CD14-positive monocyte (primary cell): ENCODE results near the gene RBFOX1. TPM values are rescaled to one million over a fixed set of nuclear protein-coding genes. Genes with fewer than 3 reads are reported as not detected.

Source experiments
- DNase-seq, 3 donors: peaks; one replicate each; pipeline ENCODE4 v3.0.0-alpha.2; 2011 to 2022
- H2AFZ ChIP-seq: 2 replicates; pipeline ENCODE4 v1.6.0; 2012; ENCODE audit warnings: mild to moderate bottlenecking, low read depth, low read length, inconsistent platforms; ENCODE audit not compliant: insufficient read depth, poor library complexity, severe bottlenecking
- H3K27ac ChIP-seq, 2 donors: 1 replicate in 1 of 2; 2 replicates in 1 of 2; pipeline ENCODE4 v1.5.1; 2012 to 2013; ENCODE audit warnings: low read length in 2 of 2, control low read depth in 1 of 2, inconsistent platforms in 1 of 2, low read depth in 1 of 2, mild to moderate bottlenecking in 1 of 2
- H3K27me3 ChIP-seq, 2 donors: one replicate each; pipeline versions ENCODE4 v1.6.0 to v1.6.1; 2011 to 2013; ENCODE audit warnings: low read length in 2 of 2; ENCODE audit not compliant: control insufficient read depth in 2 of 2, insufficient read depth in 2 of 2
- H3K36me3 ChIP-seq, 2 donors: replicated peaks in 1 of 2; 1 replicate in 1 of 2; 2 replicates in 1 of 2; pipeline versions ENCODE4 v1.5.1 to v1.6.1; 2012 to 2013; ENCODE audit warnings: low read length in 2 of 2, control low read depth in 1 of 2, inconsistent platforms in 1 of 2, mild to moderate bottlenecking in 1 of 2; ENCODE audit not compliant: insufficient read depth in 2 of 2, control insufficient read depth in 1 of 2
- H3K4me1 ChIP-seq, 2 donors: 1 replicate in 1 of 2; 2 replicates in 1 of 2; pipeline versions ENCODE4 v1.5.1 to v1.6.1; 2012 to 2013; ENCODE audit warnings: low read length in 2 of 2, control low read depth in 1 of 2, inconsistent platforms in 1 of 2, mild to moderate bottlenecking in 1 of 2, moderate library complexity in 1 of 2; ENCODE audit not compliant: insufficient read depth in 2 of 2, control insufficient read depth in 1 of 2
- H3K4me2 ChIP-seq: replicated peaks from 2 replicates; pipeline ENCODE3; 2012; ENCODE audit warnings: low read length, moderate library complexity, mild to moderate bottlenecking; ENCODE audit not compliant: poor library complexity, severe bottlenecking; ENCODE audit errors: extremely low read depth
- H3K4me3 ChIP-seq, 3 experiments: fragments of 200-600 bp in 1 of 3; sonication (generic) in 1 of 3; replicated peaks in 1 of 3; 1 replicate in 2 of 3; 2 replicates in 1 of 3; pipeline ENCODE4 v1.5.1; 2011 to 2013; ENCODE audit warnings: low read length in 3 of 3, mild to moderate bottlenecking in 3 of 3, control low read depth in 2 of 3, low read depth in 2 of 3, inconsistent platforms in 1 of 3, moderate library complexity in 1 of 3
- H3K79me2 ChIP-seq: 2 replicates; pipeline ENCODE4 v1.6.0; 2012; ENCODE audit warnings: mild to moderate bottlenecking, control low read depth, inconsistent platforms, low read length, moderate library complexity; ENCODE audit not compliant: insufficient read depth
- H3K9ac ChIP-seq: 2 replicates; pipeline ENCODE4 v1.6.0; 2017; ENCODE audit warnings: low read length, mild to moderate bottlenecking; ENCODE audit not compliant: insufficient read depth, poor library complexity, severe bottlenecking
- H3K9me3 ChIP-seq, 2 donors: replicated peaks in 1 of 2; 1 replicate in 1 of 2; 2 replicates in 1 of 2; pipeline versions ENCODE4 v1.5.1 to v1.6.1; 2012 to 2013; ENCODE audit warnings: low read length in 2 of 2, control low read depth in 1 of 2; ENCODE audit not compliant: control insufficient read depth in 1 of 2, insufficient read depth in 1 of 2
- H4K20me1 ChIP-seq: 2 replicates; pipeline ENCODE4 v1.6.0; 2012; ENCODE audit warnings: mild to moderate bottlenecking, low read length, control low read depth, moderate library complexity; ENCODE audit not compliant: insufficient read depth
- H3K27ac Mint-ChIP-seq, 7 donors: one replicate each; pipeline ENCODE4 v1.8.0; 2020; ENCODE audit warnings: mild to moderate bottlenecking in 7 of 7, mixed read lengths in 7 of 7, moderate library complexity in 6 of 7, inconsistent platforms in 2 of 7
- H3K27me3 Mint-ChIP-seq, 3 donors: one replicate each; pipeline ENCODE4 v1.8.0; 2021 to 2022; ENCODE audit warnings: low read depth in 3 of 3, mild to moderate bottlenecking in 3 of 3, mixed read lengths in 3 of 3, moderate library complexity in 3 of 3, inconsistent platforms in 1 of 3
- H3K36me3 Mint-ChIP-seq, 2 donors: one replicate each; pipeline ENCODE4 v1.8.0; 2020; ENCODE audit warnings: mixed read lengths in 2 of 2, inconsistent platforms in 1 of 2, mild to moderate bottlenecking in 1 of 2
- H3K4me1 Mint-ChIP-seq: one replicate; pipeline ENCODE4 v1.8.0; 2020; ENCODE audit warnings: mild to moderate bottlenecking, mixed read lengths
- H3K4me3 Mint-ChIP-seq, 2 donors: one replicate each; pipeline ENCODE4 v1.8.0; 2020; ENCODE audit warnings: mild to moderate bottlenecking in 2 of 2, mixed read lengths in 2 of 2, moderate library complexity in 1 of 2
- H3K9me3 Mint-ChIP-seq, 7 donors: one replicate each; pipeline ENCODE4 v1.8.0; 2020 to 2022; ENCODE audit warnings: mixed read lengths in 7 of 7, mild to moderate bottlenecking in 6 of 7, moderate library complexity in 6 of 7, inconsistent platforms in 2 of 7
- CTCF ChIP-seq: fragments of 200-600 bp; IDR thresholded peaks from one replicate; pipeline ENCODE4 v1.8.0; 2022; ENCODE audit warnings: antibody characterized with exemption, mild to moderate bottlenecking
- WGBS: methylation state at CpG from one replicate; pipeline ENCODE4 v1.1.5; 2013; ENCODE audit warnings: missing lambda C conversion rate; ENCODE audit not compliant: insufficient coverage; 5-methylcytosine and 5-hydroxymethylcytosine counted together
- intact Hi-C, 2 donors: fragments of 100-400 bp; cut with micrococcal nuclease; formaldehyde crosslinking; loops; one replicate each; pipeline versions ENCODE4 v1.15.0 to v1.15.1; 2023
- polyA plus RNA-seq, 3 donors: library from polyadenylated mRNA; depleted of rRNA in 1 of 3; unstranded in 2 of 3; stranded (reverse) in 1 of 3; fragments of 300-500 nt in 2 of 3; fragments of >200 nt in 1 of 3; fragmentation: Illumina TruSeq in 2 of 3; gene quantifications; 1 replicate in 2 of 3; 2 replicates in 1 of 3; pipeline ENCODE4 v1.2.3, GENCODE V29; 2012 to 2021

RBFOX1 gene
- polyA plus RNA-seq, 3 donors = not detected

GRCh38 chr16:7456211-7456610 is 123.6 kb downstream of the RBFOX1 start:
- H3K9me3 ChIP-seq = peaks cover 0 to 10% of the 10 kb centered on the region in 2 donors
- H4K20me1 ChIP-seq = no peaks in the 10 kb centered on the region
- H3K27me3 ChIP-seq = no peaks in the 10 kb centered on the region
- H3K4me2 ChIP-seq = no peak overlapping the region
- 92% methylated on average over 2 of the region's 5 CpGs for WGBS
- intact Hi-C loops = no loop called here
- Mint-ChIP-seq H3K36me3 (no peaks in the 10 kb centered on the region), H3K27me3 (no peaks in the 10 kb centered on the region), H3K27ac (no peak overlapping the region), H3K4me3 (no peak overlapping the region), H3K4me1 (no peaks in the 10 kb centered on the region), H3K9me3 (peaks cover 1 to 17% (median 6%) of the 10 kb centered on the region in 7 donors)
- no peak for DNase-seq
- TF ChIP-seq CTCF = no peak
- H3K4me3 ChIP-seq = no peak overlapping the region
- no peak overlapping the region for H3K27ac ChIP-seq
- no peaks in the 10 kb centered on the region for H3K4me1 ChIP-seq
- H2AFZ ChIP-seq = no peak overlapping the region
- H3K9ac ChIP-seq = no peak overlapping the region
- H3K36me3 ChIP-seq = no peaks in the 10 kb centered on the region
- H3K79me2 ChIP-seq = no peaks in the 10 kb centered on the region

- no peaks in the 10 kb centered on the region for H3K36me3 ChIP-seq
- no peak overlapping the region for H3K27ac ChIP-seq
- no peak overlapping the region for H2AFZ ChIP-seq
- Mint-ChIP-seq H3K27me3 (no peaks in the 10 kb centered on the region), H3K27ac (no peak overlapping the region), H3K9me3 (peaks cover 2 to 11% (median 4%) of the 10 kb centered on the region in 7 donors), H3K36me3 (no peaks in the 10 kb centered on the region), H3K4me1 (no peaks in the 10 kb centered on the region), H3K4me3 (no peak overlapping the region)
- no peak for TF ChIP-seq CTCF
- 81% methylated on average over 2 of the region's 3 CpGs for WGBS
- H4K20me1 ChIP-seq = no peaks in the 10 kb centered on the region
- H3K4me1 ChIP-seq = no peaks in the 10 kb centered on the region
- no peak for DNase-seq
- H3K9ac ChIP-seq = no peak overlapping the region
- H3K4me3 ChIP-seq = no peak overlapping the region
- peaks cover 0 to 8% of the 10 kb centered on the region in 2 donors for H3K9me3 ChIP-seq
- no peak overlapping the region for H3K4me2 ChIP-seq
- H3K79me2 ChIP-seq = no peaks in the 10 kb centered on the region
- intact Hi-C loops = no loop called here
- no peaks in the 10 kb centered on the region for H3K27me3 ChIP-seq
Observed at GRCh38 chr16:7458144-7458543, 125.5 kb downstream of the RBFOX1 start.
